Thyroid gland (tissue), 4 donors: ENCODE measurements around the gene PRDM2. TPM values are rescaled to one million over a fixed set of nuclear protein-coding genes. Genes with fewer than 3 reads are reported as not detected.
A peak's percentile ranks its signal among the peaks of the same experiment; 100 is the strongest.

Experiments
- DNase-seq, 2 donors: peaks; one replicate each; pipeline ENCODE4 v3.0.0-alpha.2; 2019
- H3K27ac ChIP-seq, 3 donors: fragments of 200-600 bp; sonication (generic); 1 replicate in 2 of 3; 2 replicates in 1 of 3; pipeline ENCODE4 v1.5.1; 2016 to 2019; ENCODE audit warnings: mild to moderate bottlenecking in 1 of 3, moderate library complexity in 1 of 3
- H3K27me3 ChIP-seq: fragments of 200-600 bp; sonication (generic); one replicate; pipeline ENCODE4 v1.5.1; 2019
- H3K36me3 ChIP-seq, 2 donors: fragments of 200-600 bp; sonication (generic); one replicate each; pipeline ENCODE4 v1.5.1; 2016 to 2019
- H3K4me1 ChIP-seq, 2 donors: fragments of 200-600 bp; sonication (generic); one replicate each; pipeline ENCODE4 v1.5.1; 2017 to 2019
- H3K4me3 ChIP-seq, 3 donors: fragments of 200-600 bp; sonication (generic); replicated peaks in 1 of 3; 1 replicate in 2 of 3; 2 replicates in 1 of 3; pipeline ENCODE4 v1.5.1; 2016; ENCODE audit warnings: mild to moderate bottlenecking in 1 of 3
- H3K9me3 ChIP-seq: fragments of 200-600 bp; sonication (generic); one replicate; pipeline ENCODE4 v1.5.1; 2017
- POLR2A ChIP-seq, 2 donors: fragments of 450-650 bp; IDR thresholded peaks; one replicate each; pipeline ENCODE4 v1.6.1; 2017; ENCODE audit warnings: antibody characterized with exemption in 2 of 2, mild to moderate bottlenecking in 2 of 2, moderate library complexity in 1 of 2
- WGBS, 2 donors: methylation state at CpG; one replicate each; pipeline ENCODE4 v1.1.5; 2017; 5-methylcytosine and 5-hydroxymethylcytosine counted together
- intact Hi-C: fragments of 100-400 bp; cut with DNase I; formaldehyde crosslinking; loops from one replicate; pipeline ENCODE4 v1.15.1; 2023
- total RNA-seq, 4 donors: library from RNA; depleted of rRNA; stranded (reverse); fragments of >200 nt; gene quantifications; one replicate each; pipeline ENCODE4 v1.2.3, GENCODE V29; 2016
- TF ChIP-seq, protein P1 (sequence below), 6 experiments: fragments of 200-600 bp in 3 of 6; fragments of 450-650 bp in 3 of 6; sonication (generic) in 3 of 6; IDR thresholded peaks; one replicate each; pipeline ENCODE4 v1.5.1; 2016 to 2019; ENCODE audit warnings: antibody characterized with exemption in 6 of 6, mild to moderate bottlenecking in 2 of 6, inconsistent platforms in 1 of 6, moderate library complexity in 1 of 6

Gene PRDM2
- total RNA-seq, 4 donors from 2014 or later: 39.5 to 63.9 (median 45.4) TPM

DNA sequence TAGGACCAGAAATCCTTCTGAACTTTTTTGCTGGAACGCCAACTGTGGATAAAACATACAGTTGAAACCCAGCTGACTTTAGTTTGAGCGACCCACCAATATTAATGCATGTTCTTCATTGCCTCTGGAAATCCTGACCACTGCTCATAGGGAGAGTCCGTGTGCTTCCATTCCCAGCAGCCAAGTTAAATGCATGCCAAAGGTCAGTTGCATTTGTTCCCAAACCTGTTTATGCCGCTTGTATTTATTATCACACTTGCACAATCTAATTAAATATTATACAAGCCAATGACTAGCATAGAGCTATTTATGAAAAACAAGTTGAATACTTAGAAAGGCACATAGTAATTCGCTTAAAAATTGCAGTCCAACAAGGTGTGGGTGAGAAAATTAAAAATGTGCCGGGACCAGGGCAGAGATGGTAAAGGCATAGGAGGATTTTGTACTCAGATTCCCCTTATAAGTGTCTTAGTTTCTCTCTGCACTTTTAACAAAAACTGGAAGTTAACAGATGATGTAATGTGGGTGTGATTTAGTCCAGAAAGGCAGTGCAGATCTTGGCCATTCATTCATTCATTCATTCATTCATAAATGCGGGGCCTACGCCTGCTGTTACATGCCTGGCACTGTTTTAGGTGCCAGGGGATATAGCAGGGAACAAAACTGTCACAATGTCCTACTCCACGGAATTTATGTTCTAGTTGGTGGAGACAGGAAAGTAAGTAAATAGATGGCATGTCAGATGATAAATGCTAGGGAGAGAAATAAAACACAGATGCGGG lies 99.7 kb downstream of the PRDM2 start:
- Histone ChIP-seq H3K9me3 (no peaks in the 10 kb centered on the region), H3K4me3 (no peak overlapping the region), H3K27me3 (no peaks in the 10 kb centered on the region), H3K36me3 (no peaks in the 10 kb centered on the region), H3K4me1 (peaks cover 11 to 24% of the 10 kb centered on the region in 2 donors), H3K27ac (no peak overlapping the region)
- no peak for DNase-seq
- WGBS, 2 donors: 88 to 94% methylated on average over 10 of the region's 10 CpGs
- intact Hi-C loops: loop anchor here (10.0 kb wide), 1 partner anchor 105 kb away; no protein-coding TSS in a partner anchor
- TF ChIP-seq, protein P1, sequence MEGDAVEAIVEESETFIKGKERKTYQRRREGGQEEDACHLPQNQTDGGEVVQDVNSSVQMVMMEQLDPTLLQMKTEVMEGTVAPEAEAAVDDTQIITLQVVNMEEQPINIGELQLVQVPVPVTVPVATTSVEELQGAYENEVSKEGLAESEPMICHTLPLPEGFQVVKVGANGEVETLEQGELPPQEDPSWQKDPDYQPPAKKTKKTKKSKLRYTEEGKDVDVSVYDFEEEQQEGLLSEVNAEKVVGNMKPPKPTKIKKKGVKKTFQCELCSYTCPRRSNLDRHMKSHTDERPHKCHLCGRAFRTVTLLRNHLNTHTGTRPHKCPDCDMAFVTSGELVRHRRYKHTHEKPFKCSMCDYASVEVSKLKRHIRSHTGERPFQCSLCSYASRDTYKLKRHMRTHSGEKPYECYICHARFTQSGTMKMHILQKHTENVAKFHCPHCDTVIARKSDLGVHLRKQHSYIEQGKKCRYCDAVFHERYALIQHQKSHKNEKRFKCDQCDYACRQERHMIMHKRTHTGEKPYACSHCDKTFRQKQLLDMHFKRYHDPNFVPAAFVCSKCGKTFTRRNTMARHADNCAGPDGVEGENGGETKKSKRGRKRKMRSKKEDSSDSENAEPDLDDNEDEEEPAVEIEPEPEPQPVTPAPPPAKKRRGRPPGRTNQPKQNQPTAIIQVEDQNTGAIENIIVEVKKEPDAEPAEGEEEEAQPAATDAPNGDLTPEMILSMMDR (IDR thresholded peaks at IDR 0.05): no peak
- TF ChIP-seq POLR2A (IDR thresholded peaks at IDR 0.05): no peak

DNA sequence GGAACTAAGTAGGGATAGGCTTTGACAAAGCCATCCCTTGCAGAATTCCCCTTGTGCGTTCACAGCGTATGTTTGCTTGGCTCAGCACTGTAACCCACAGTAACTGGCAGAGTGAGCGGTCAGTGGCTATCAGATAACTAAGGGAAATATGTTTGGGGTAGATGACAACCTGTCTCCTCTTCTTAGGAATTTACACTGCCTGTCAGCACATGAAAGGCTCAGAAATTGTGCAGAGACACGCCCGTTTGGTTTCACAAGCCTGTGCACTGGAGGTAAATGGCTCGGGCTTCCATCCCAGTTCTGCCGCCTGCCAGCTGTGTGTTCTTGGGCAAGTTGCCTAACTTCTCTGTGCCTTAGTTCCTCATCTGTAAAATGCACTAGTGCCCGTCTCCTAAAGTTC lies 101.2 kb downstream of the PRDM2 start:
- no peak for TF ChIP-seq POLR2A (IDR thresholded peaks at IDR 0.05)
- TF ChIP-seq, protein P1 (IDR thresholded peaks at IDR 0.05): no peak
- Histone ChIP-seq H3K27me3 (no peaks in the 10 kb centered on the region), H3K27ac (no peak overlapping the region), H3K9me3 (no peaks in the 10 kb centered on the region), H3K4me1 (peaks cover 11 to 16% of the 10 kb centered on the region in 2 donors), H3K36me3 (no peaks in the 10 kb centered on the region), H3K4me3 (no peak overlapping the region)
- DNase-seq: peak in 1 of 2 donors; percentile 61
- intact Hi-C loops: loop anchor here (10.0 kb wide), 1 partner anchor 106 kb away; no protein-coding TSS in a partner anchor
- 45 to 52% methylated on average over 8 of the region's 8 CpGs for WGBS, 2 donors

DNA sequence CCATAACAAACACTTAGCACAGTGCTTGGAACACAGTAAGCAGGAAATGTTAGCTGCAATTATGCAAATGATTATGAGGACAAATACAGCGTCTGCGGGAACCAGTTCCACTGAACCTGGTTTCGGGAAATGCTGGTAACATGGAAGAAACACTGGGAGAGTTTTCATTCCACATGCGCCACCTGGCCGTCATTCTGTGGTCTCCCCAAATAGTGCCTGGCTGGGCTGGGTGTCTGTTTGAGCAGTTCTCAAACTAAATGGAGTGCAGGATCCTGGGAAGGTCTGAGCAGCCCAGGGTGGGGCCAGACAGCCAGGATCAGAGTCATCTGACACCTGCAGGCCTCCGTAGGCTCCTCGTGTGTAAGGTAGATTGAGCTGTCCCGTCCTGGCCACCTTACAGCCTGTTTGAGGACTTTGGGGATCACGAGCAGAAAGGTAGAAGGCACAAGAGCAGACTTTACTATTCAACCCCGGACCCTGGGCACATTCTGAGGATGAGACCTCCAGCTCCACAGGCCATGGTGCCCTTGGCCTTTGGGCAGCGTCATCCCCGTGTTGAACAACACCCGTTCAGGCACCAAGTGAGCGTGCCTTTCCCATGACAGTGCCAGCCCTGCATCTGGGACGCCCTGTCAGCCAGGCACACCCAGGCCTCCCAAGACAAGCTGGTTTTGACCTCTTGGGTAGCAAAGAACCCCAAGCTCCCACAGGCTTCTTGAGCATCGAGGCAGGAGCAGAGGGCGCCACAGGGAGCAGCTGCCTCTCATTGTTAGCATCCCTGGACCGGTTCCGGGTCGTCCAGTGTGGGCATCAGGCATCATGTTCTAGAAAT lies 101.9 kb downstream of the PRDM2 start:
- DNase-seq: no peak
- Histone ChIP-seq H3K4me3 (no peak overlapping the region), H3K9me3 (no peaks in the 10 kb centered on the region), H3K4me1 (peaks cover 11 to 16% of the 10 kb centered on the region in 2 donors), H3K27ac (no peak overlapping the region), H3K36me3 (no peaks in the 10 kb centered on the region), H3K27me3 (no peaks in the 10 kb centered on the region)
- TF ChIP-seq, protein P1 (IDR thresholded peaks at IDR 0.05): no peak
- TF ChIP-seq POLR2A (IDR thresholded peaks at IDR 0.05): no peak
- WGBS, 2 donors: 81 to 86% methylated on average over 16 to 20 of the region's 20 CpGs
- intact Hi-C loops: loop anchor here (10.0 kb wide), 1 partner anchor 107 kb away; no protein-coding TSS in a partner anchor

DNA sequence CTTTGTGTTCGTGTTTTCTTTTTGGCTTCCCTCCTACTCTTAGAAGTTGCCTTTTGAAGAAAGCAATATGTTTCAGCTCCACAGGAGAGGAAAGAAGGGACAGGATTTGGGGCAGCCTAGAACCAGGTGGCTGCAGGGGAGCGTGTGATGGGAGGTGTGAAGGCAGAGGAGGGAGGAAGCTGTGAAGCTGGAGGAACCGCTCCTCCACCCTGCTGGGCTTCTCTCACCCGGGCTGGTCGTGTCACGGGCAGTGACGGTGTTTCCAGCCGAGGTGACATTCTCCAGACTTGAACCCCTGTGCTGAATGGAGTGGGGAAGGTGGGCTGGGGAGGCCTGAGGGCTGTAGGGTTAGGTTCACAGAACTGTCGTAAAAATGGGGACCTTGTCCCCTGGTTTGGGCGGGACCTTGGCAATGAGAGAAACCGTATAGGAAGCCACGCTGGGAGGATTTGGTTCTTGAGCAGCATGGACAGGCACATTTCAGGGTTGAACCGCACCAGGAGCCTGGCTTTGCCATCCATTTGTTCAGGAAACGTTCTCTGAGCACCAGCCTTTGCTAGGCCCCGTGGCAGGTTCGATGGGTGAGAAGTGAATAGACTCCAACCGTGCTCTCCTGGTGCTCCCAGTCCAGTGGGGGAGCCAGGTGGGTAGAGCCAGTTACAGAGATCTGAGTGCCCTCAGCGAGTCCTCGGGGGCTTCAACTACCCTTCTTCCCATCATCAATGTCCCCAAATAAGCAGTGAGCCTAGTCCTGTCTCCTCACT lies 103.0 kb downstream of the PRDM2 start:
- DNase-seq: no peak
- no peak overlapping the region for H3K27ac ChIP-seq
- H3K36me3 ChIP-seq: no peaks in the 10 kb centered on the region
- intact Hi-C loops: loop anchor here (10.0 kb wide), 1 partner anchor 108 kb away; no protein-coding TSS in a partner anchor
- 95 to 96% methylated on average over 19 of the region's 19 CpGs for WGBS, 2 donors
- no peaks in the 10 kb centered on the region for H3K9me3 ChIP-seq
- H3K4me1 ChIP-seq: peaks cover 11 to 16% of the 10 kb centered on the region in 2 donors
- no peak overlapping the region for H3K4me3 ChIP-seq
- no peak for TF ChIP-seq POLR2A (IDR thresholded peaks at IDR 0.05)
- TF ChIP-seq, protein P1 (IDR thresholded peaks at IDR 0.05): no peak
- H3K27me3 ChIP-seq: no peaks in the 10 kb centered on the region
